AG04450 (cell line): ENCODE results near the gene TPI1. TPM values are rescaled to one million over a fixed set of nuclear protein-coding genes. Genes with fewer than 3 reads are reported as not detected.

Experiments
- CTCF ChIA-PET: fragments of 300-600, 350-600 bp; formaldehyde crosslinking; extraction: SDS; loops from one replicate; lab custom pipeline; 2022; ENCODE audit warnings: antibody characterized with exemption, inconsistent platforms; lab: Charles Lee
- POLR2A ChIA-PET: fragments of 350-600 bp; formaldehyde crosslinking; extraction: SDS; loops from one replicate; lab custom pipeline; 2021; ENCODE audit warnings: antibody characterized with exemption, inconsistent platforms; lab: Yijun Ruan, JAX
- DNase-seq: peaks from one replicate; pipeline ENCODE4 v3.0.0-alpha.2; 2011; ENCODE audit warnings: low read depth, low spot score
- H3K27ac ChIP-seq: one replicate; pipeline ENCODE4 v1.5.1; 2012; ENCODE audit warnings: low read depth, low read length, control low read depth
- H3K27me3 ChIP-seq: one replicate; pipeline ENCODE4 v1.6.0; 2012; ENCODE audit warnings: low read length; ENCODE audit not compliant: control insufficient read depth, insufficient read depth
- H3K4me3 ChIP-seq: 2 replicates; pipeline ENCODE4 v1.5.1; 2011; ENCODE audit warnings: mild to moderate bottlenecking, low read depth, low read length, control low read depth
- H3K9me3 ChIP-seq: 2 replicates; pipeline ENCODE4 v1.5.1; 2012; ENCODE audit warnings: low read length; ENCODE audit not compliant: control insufficient read depth, insufficient read depth
- polyA plus RNA-seq: library from polyadenylated mRNA; depleted of rRNA; stranded (reverse); fragments of >200 nt; gene quantifications from 2 replicates; pipeline ENCODE4 v1.2.3, GENCODE V29; 2011
- TF ChIP-seq, protein P1 (sequence below): IDR thresholded peaks from 2 replicates; pipeline ENCODE4 v1.5.1; 2011; ENCODE audit warnings: low read depth, low read length, control low read depth, inconsistent platforms

TPI1 gene
- polyA plus RNA-seq, 1 experiment, result 1,246 TPM

DNA sequence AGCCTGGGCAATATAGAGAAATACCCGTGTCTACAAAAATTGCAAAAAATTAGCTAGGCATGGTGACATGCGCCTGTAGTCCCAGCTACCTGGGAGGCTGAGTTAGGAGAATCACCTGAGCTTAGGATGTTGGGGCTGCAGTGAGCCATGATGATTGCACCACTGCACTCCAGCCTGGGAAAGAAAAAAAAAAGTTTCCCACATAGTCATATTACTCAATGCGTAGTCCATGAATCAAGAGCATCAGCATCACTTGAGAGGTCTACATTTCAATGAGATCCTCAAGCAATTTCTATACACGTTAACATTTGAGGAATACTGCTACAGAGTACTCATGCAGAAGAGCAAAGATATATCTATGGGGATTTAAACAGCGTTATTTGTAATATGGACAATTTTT lies 32.1 kb downstream of the TPI1 start:
- ChIA-PET POLR2A (no interaction called here), CTCF (interaction anchor here (1.3 to 1.6 kb wide), 2 partner anchors 8 to 27 kb away, joined by 5 to 8 read pairs; partner anchors contain the start of gene SPSB2)
- Histone ChIP-seq H3K27me3 (no peaks in the 10 kb centered on the region), H3K4me3 (no peak overlapping the region), H3K9me3 (no peaks in the 10 kb centered on the region), H3K27ac (no peak overlapping the region)
- TF ChIP-seq, protein P1, sequence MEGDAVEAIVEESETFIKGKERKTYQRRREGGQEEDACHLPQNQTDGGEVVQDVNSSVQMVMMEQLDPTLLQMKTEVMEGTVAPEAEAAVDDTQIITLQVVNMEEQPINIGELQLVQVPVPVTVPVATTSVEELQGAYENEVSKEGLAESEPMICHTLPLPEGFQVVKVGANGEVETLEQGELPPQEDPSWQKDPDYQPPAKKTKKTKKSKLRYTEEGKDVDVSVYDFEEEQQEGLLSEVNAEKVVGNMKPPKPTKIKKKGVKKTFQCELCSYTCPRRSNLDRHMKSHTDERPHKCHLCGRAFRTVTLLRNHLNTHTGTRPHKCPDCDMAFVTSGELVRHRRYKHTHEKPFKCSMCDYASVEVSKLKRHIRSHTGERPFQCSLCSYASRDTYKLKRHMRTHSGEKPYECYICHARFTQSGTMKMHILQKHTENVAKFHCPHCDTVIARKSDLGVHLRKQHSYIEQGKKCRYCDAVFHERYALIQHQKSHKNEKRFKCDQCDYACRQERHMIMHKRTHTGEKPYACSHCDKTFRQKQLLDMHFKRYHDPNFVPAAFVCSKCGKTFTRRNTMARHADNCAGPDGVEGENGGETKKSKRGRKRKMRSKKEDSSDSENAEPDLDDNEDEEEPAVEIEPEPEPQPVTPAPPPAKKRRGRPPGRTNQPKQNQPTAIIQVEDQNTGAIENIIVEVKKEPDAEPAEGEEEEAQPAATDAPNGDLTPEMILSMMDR, result no peak
- DNase-seq, result no peak

DNA sequence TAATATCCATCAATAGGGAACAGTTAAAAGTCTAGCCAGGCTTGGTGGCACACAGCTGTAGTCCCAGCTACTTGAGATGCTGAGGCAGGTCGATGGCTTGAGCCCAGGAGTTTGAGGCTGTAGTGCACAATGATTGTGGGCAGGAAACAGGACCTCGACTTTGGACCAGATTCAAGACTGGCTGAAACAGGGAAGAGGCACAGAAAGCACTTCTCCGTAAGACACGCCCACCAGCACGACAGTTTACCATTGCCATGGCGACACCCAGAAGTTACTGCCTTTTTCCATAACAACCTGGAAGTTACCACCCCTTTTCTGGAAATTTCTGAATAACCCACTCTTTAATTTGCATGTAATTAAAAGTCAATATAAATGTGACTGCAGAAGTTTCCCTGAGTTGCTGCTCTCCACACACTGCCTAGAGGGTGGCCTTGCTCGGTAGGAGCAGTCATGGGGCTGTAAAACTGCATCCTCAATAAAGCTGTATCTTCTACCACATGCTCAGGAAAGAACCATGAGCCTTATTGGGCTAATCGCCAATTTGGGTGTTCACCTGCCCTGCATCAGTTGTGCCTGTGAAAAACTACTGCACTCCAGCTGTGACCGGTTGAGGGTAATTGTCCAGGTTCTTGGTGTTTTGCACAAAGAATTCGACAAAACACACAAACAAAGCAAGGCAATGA lies 32.6 kb downstream of the TPI1 start:
- Histone ChIP-seq H3K4me3 (no peak overlapping the region), H3K27ac (no peak overlapping the region), H3K27me3 (no peaks in the 10 kb centered on the region), H3K9me3 (no peaks in the 10 kb centered on the region)
- CTCF ChIA-PET, result interaction anchor here (1.3 to 1.6 kb wide), 2 partner anchors 9 to 27 kb away, joined by 5 to 8 read pairs; partner anchors contain the start of gene SPSB2
- TF ChIP-seq, protein P1, result no peak
- no peak for DNase-seq
- POLR2A ChIA-PET, result no interaction called here

DNA sequence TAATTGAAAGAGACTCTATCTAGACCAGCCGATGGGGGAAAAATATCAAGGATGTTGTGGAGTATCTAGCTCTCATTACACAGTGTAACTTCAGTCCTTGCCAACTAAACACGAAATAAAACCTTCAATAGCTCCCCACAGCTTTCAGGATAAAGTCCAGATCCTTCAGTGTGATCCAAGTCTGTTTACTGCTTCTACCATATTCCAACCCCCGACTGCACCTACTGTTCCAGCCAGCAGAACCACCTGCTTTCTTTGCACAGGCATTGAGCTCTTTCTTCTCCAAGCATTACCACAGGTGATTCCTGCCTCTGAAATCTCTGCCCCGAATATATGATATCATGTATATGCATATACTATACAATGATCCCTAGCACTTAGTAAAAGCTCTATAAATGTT lies 35.1 kb downstream of the TPI1 start:
- Histone ChIP-seq H3K9me3 (no peaks in the 10 kb centered on the region), H3K27me3 (no peaks in the 10 kb centered on the region), H3K27ac (no peak overlapping the region), H3K4me3 (no peak overlapping the region)
- ChIA-PET CTCF (interaction anchor here (0.7 to 1.5 kb wide), 5 partner anchors 11 to 59 kb away, joined by 3 to 16 read pairs (median 3); partner anchors contain the start of gene SPSB2), POLR2A (interaction anchor here (1.1 to 1.6 kb wide), 2 partner anchors 11 to 29 kb away, joined by 5 read pairs; partner anchors contain the start of gene SPSB2)
- no peak for DNase-seq
- TF ChIP-seq, protein P1, result no peak

DNA sequence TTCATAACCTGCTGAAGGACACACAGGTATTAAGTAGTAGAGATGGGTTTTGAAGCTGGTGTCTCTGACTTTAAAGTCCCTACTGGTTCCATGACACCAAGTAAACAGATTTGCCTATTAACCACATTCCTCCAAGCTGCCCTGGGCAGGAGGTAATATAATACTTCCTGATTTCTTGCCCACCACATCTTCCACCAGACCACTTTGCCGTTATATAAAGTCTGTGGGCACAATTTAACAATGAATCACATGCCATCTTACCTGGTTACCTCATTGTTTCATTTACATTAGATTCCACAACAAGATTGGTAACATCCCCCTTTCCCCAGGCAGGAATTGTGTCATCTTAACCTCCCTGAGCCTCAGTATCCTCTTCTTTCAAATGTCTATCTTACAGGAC lies 36.4 kb downstream of the TPI1 start:
- ChIA-PET POLR2A (no interaction called here), CTCF (interaction anchor here (1.0 to 4.3 kb wide), 2 partner anchors 12 to 21 kb away, joined by 3 to 21 read pairs; no protein-coding TSS in a partner anchor)
- TF ChIP-seq, protein P1, result no peak
- Histone ChIP-seq H3K27ac (no peak overlapping the region), H3K4me3 (no peak overlapping the region), H3K27me3 (no peaks in the 10 kb centered on the region), H3K9me3 (no peaks in the 10 kb centered on the region)
- DNase-seq, result no peak
